Skin epidermis (tissue), 12 donors: ENCODE results near the gene YPEL3.
"Not testable (repeated sequence)": the region's sequence is repeated elsewhere in the genome, so short reads cannot be mapped to it uniquely, and the experiment has no call there.

ENCODE experiments used
- H3K27ac ChIP-seq, 21 experiments: fragments of 200-600 bp; sonication (generic) in 11 of 21; one replicate each; pipeline ENCODE4 v1.5.0; 2020; ENCODE audit warnings: mild to moderate bottlenecking in 3 of 21, inconsistent platforms in 2 of 21, moderate library complexity in 2 of 21
- H3K4me3 ChIP-seq, 7 experiments: fragments of 200-600 bp; sonication (generic) in 2 of 7; one replicate each; pipeline ENCODE4 v1.5.0; 2020; ENCODE audit warnings: inconsistent platforms in 2 of 7, mild to moderate bottlenecking in 2 of 7, moderate library complexity in 1 of 7

Gene YPEL3

GRCh38 chr16:30120340-30121105, 24.5 kb upstream of the YPEL3 start:
- H3K4me3 ChIP-seq: no peak overlapping the region
- H3K27ac ChIP-seq: peak overlapping the region in 7 of 21 experiments; percentile 10 to 96 (median 92)

- no peak overlapping the region for H3K4me3 ChIP-seq
- peak overlapping the region in 2 of 21 experiments; percentile 4 to 32 for H3K27ac ChIP-seq
Measured at GRCh38 chr16:30119428-30119827, 23.4 kb upstream of the YPEL3 start.

GRCh38 chr16:30117768-30118167, 21.8 kb upstream of the YPEL3 start:
- no peak overlapping the region for H3K4me3 ChIP-seq
- H3K27ac ChIP-seq: no peak overlapping the region

GRCh38 chr16:30116291-30117207, 20.5 kb upstream of the YPEL3 start:
- Histone ChIP-seq H3K27ac (no peak overlapping the region), H3K4me3 (no peak overlapping the region)

GRCh38 chr16:30115238-30115637, 19.2 kb upstream of the YPEL3 start:
- Histone ChIP-seq H3K4me3 (no peak overlapping the region), H3K27ac (peak overlapping the region in 4 of 21 experiments; percentile 21 to 59 (median 41))

GRCh38 chr16:30114833-30115232, 18.8 kb upstream of the YPEL3 start:
- not testable (repeated sequence) for H3K4me3 ChIP-seq
- peak overlapping the region in 9 of 21 experiments; percentile 4 to 59 (median 31) for H3K27ac ChIP-seq

GRCh38 chr16:30114411-30114810, 18.4 kb upstream of the YPEL3 start:
- Histone ChIP-seq H3K27ac (peak overlapping the region in 16 of 21 experiments; percentile 3 to 59 (median 25)), H3K4me3 (no peak overlapping the region)

- H3K4me3 ChIP-seq: no peak overlapping the region
- H3K27ac ChIP-seq: peak overlapping the region in 16 of 21 experiments; percentile 3 to 59 (median 35)
Measured at GRCh38 chr16:30113711-30114333, 17.8 kb upstream of the YPEL3 start.

GRCh38 chr16:30113031-30113710, 17.2 kb upstream of the YPEL3 start, which contains the start of gene GDPD3:
Gene GDPD3 (minus strand): TSS chr16:30113537. CDS start chr16:30113478, 59 bp downstream.
- peak within 1 kb of the TSS in 17 of 21 experiments; percentile 3 to 59 (median 34) for H3K27ac ChIP-seq
- H3K4me3 ChIP-seq: no peak within 1 kb of the TSS

- no peak overlapping the region for H3K4me3 ChIP-seq
- peak overlapping the region in 2 of 21 experiments; percentile 10 to 40 for H3K27ac ChIP-seq
Measured at GRCh38 chr16:30112197-30113030, 16.4 kb upstream of the YPEL3 start.

- no peak overlapping the region for H3K27ac ChIP-seq
- H3K4me3 ChIP-seq: no peak overlapping the region
Measured at GRCh38 chr16:30110661-30111060, 14.6 kb upstream of the YPEL3 start.

GRCh38 chr16:30108059-30108850, 12.2 kb upstream of the YPEL3 start:
- H3K4me3 ChIP-seq: no peak overlapping the region
- H3K27ac ChIP-seq: no peak overlapping the region

- Histone ChIP-seq H3K27ac (peak overlapping the region in 1 of 21 experiments; percentile 17), H3K4me3 (no peak overlapping the region)
Measured at GRCh38 chr16:30104492-30104891, 8.5 kb upstream of the YPEL3 start.

- Histone ChIP-seq H3K27ac (peak overlapping the region in 1 of 21 experiments; percentile 17), H3K4me3 (no peak overlapping the region)
Measured at GRCh38 chr16:30104090-30104489, 8.1 kb upstream of the YPEL3 start.

GRCh38 chr16:30096862-30097563, 1.0 kb upstream of the YPEL3 start:
- Histone ChIP-seq H3K4me3 (peak overlapping the region in 5 of 7 experiments; percentile 40 to 80 (median 61)), H3K27ac (peak overlapping the region in 20 of 21 experiments; percentile 79 to 98 (median 92))

- Histone ChIP-seq H3K27ac (peak overlapping the region; percentile 62 to 98 (median 92)), H3K4me3 (peak overlapping the region; percentile 40 to 80 (median 61))
Measured at GRCh38 chr16:30095166-30096078, 591 bp downstream of the YPEL3 start.
